Fibroblast of mammary gland (primary cell): Measurements from ENCODE around the gene LARP1.

Experiments used
- DNase-seq: peaks from one replicate; pipeline ENCODE4 v3.0.0-alpha.2; 2010; ENCODE audit warnings: low read depth
- H3K4me3 ChIP-seq: 2 replicates; pipeline ENCODE4 v1.5.1; 2011; ENCODE audit warnings: low read depth, mild to moderate bottlenecking, low read length, moderate library complexity; ENCODE audit not compliant: control insufficient read depth
- TF ChIP-seq, protein P1 (sequence below): conservative IDR thresholded peaks from 2 replicates; pipeline ENCODE4 v1.5.1; 2011; ENCODE audit warnings: low read depth, low read length, inconsistent platforms; ENCODE audit not compliant: control insufficient read depth, insufficient read depth

LARP1 gene

DNA sequence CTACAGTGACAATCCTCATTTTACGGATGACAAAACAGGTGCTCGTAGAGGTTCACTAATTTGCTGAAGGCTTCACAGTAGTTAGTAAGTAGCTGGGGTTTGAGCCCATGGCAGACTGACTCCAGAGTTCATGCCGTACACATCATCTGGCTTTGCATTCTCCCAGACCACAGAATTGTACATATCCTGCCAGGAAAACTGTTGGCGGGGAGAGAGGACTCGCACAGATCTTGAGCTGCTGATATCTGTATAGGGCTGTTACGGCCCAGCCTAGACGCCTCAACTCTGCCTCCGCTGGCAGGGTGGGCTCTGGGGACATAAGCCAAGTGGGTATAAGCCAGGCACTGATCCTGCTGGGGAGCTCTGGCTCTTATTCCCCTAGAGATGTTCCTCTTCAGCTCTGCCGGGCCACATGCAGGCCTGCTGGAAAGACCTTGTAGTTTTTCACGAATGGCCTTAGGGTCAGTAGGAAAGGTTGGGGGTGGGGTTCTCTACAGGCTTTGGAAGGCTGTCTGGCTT lies 16.3 kb downstream of the LARP1 start:
- DNase-seq, result peak; percentile 87
- H3K4me3 ChIP-seq, result no peak overlapping the region
- TF ChIP-seq, protein P1, sequence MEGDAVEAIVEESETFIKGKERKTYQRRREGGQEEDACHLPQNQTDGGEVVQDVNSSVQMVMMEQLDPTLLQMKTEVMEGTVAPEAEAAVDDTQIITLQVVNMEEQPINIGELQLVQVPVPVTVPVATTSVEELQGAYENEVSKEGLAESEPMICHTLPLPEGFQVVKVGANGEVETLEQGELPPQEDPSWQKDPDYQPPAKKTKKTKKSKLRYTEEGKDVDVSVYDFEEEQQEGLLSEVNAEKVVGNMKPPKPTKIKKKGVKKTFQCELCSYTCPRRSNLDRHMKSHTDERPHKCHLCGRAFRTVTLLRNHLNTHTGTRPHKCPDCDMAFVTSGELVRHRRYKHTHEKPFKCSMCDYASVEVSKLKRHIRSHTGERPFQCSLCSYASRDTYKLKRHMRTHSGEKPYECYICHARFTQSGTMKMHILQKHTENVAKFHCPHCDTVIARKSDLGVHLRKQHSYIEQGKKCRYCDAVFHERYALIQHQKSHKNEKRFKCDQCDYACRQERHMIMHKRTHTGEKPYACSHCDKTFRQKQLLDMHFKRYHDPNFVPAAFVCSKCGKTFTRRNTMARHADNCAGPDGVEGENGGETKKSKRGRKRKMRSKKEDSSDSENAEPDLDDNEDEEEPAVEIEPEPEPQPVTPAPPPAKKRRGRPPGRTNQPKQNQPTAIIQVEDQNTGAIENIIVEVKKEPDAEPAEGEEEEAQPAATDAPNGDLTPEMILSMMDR, result no peak

DNA sequence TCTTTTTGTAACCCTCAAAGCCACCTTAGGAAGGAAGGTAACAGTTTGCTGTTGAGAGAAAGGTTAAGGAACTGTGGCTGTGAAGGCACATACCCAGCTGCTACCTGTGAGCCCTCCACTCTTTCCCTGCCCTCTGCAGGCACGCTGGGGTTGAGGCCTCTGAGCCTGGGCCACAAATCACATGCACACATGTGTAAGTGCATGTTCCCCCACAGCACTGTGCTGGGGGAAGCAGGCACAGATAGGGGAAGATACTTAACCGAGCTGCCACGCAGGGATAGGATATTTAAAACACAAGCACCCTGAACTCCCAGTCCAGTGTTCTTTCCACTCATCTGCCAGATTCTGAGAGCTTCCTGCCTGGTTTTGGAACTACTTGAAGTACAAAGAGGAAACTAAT lies 18.1 kb downstream of the LARP1 start:
- TF ChIP-seq, protein P1, result no peak
- DNase-seq, result no peak
- no peak overlapping the region for H3K4me3 ChIP-seq

DNA sequence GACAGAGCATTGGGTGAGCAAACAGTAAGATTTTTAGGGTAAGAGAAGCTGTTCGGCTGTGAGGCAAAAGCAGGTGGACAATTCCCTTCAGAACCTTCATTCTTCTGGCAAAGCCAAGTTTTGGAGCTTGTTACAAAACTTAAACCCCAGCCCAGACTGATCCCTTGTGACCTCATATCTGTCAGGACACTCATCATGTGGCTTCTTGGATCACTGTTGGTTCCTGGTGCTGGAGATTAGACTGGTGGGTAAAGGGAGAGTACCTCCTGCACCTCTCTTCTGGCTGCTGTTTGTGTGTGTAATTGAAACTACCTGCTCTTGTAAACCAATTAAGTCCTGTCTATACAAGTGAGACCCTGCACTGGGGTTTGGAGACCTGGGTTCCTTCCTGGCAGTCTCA lies 21.0 kb downstream of the LARP1 start:
- H3K4me3 ChIP-seq, result no peak overlapping the region
- TF ChIP-seq, protein P1, result no peak
- DNase-seq, result no peak

DNA sequence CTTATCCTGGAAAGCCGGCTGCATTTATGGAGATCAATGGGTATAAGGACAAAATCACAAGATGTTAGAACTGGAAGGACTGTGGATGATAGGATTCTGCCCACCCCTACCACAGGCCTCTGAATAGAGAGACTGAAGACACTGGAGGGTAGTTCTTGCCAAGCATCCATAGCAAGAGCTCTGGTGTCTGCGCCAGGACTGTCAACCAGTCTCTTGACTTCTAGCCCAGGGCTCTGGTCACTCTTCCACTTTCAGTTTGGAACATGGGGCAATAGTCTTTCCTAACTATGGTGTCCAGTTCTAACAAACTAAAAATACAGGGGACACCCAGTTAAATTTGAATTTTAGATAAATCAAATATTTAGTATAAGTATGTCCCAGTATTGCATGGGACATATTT lies 23.4 kb downstream of the LARP1 start:
- H3K4me3 ChIP-seq, result no peak overlapping the region
- TF ChIP-seq, protein P1, result no peak
- DNase-seq, result no peak

DNA sequence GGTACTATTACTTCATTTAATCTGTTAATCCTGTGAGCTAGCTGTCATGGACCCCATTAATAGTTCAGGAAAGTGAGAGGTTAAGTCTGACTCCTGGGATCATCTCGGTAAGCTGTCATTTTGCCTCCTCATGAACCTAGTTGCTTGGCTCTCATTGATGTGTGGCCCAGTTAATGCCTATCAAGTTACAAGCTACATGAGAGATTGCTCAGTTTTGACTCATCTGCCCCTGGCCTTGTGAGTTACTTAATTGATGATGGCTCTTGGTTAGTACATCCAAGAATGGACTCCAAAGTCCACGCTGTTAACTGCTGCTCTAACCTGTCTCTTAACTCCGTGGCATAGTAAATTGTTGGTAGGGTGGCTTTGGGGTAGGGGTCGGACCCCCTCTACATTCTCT lies 23.9 kb downstream of the LARP1 start:
- peak; percentile 95 for DNase-seq
- no peak overlapping the region for H3K4me3 ChIP-seq
- TF ChIP-seq, protein P1, result no peak

DNA sequence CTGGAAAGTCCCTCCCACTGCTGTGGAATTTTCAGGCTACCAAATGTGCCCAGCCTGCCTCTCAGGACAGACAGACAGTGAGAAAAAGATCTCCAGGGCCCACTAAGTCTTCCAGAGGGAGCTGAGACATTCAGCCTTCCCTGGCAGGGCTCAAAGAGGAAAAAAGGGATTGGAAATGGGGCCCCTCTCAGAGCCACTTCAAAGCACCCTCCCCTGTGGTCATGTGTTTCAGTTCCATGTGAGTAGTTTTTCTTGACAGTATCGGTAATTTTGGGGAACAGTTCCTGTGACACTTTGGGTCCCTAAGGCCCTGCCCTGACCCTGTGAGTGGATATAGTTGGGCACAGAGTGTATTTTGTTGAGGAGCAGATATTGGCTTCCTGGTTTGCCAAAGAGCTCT lies 25.0 kb downstream of the LARP1 start:
- H3K4me3 ChIP-seq, result no peak overlapping the region
- no peak for DNase-seq
- TF ChIP-seq, protein P1, result no peak

DNA sequence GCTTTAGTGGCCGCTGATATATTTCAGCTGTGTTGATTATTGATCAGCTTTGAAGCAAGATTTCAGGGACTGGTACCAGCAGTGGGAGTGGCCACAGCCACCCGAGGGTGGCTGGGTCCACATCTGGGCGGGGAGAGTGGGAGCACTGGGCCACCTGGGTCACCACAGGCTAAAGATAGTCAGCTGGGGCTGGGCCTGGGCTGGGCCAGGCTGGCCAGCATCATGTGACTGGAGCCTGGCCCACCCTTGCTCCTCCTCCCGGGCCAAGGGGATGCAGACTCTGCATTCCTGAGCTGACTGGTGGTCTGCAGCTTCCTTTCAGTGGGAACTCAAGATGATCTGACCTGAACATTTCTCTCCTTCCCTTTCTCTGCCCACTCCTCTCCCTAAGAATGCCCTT lies 27.1 kb downstream of the LARP1 start:
- DNase-seq, result no peak

More for the DNA sequence above, 27.1 kb downstream of the LARP1 start:
- no peak overlapping the region for H3K4me3 ChIP-seq
- TF ChIP-seq, protein P1, result no peak
